Measurements from ENCODE around the gene PPP2R5D.

GRCh38 chr6:42969934-42970333 is 14.4 kb upstream of the PPP2R5D start:
- TF ChIP-seq CTCF (conservative IDR thresholded peaks at IDR 0.05; ENCODE audit: low read length) (no peak), EZH2phosphoT487 (IDR thresholded peaks at IDR 0.05; ENCODE audit: borderline replicate concordance, low read depth, low read length) (no peak)
